Fibroblast of upper back skin (primary cell): ENCODE results near the gene GJD4.

Source experiments
- DNase-seq: peaks from one replicate; pipeline ENCODE4 v3.0.0-alpha.2; 2013

GJD4 gene, protein sequence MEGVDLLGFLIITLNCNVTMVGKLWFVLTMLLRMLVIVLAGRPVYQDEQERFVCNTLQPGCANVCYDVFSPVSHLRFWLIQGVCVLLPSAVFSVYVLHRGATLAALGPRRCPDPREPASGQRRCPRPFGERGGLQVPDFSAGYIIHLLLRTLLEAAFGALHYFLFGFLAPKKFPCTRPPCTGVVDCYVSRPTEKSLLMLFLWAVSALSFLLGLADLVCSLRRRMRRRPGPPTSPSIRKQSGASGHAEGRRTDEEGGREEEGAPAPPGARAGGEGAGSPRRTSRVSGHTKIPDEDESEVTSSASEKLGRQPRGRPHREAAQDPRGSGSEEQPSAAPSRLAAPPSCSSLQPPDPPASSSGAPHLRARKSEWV

DNA sequence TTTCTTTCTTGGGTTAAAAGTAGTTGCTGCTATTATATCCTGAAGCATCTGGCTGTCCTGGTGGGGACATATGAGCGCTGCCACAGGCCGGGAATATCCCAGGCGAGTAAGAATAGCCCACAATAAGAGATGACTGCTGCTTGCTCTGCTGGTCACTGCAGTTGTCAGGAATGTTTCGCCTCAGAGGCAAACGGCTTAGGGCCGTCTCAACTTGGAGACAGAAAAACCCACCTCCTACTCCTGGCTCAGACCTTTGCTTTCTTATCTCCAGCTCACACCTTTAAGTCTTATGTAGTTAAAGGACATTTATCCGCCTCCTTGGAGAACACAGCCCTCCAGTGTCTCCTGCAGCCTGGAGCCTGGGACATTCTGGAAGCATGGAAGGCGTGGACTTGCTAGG, at the start of gene GJD4:
Gene GJD4, plus strand, starts transcription at position 151 of the 400 bp plus-strand sequence. Its CDS starts 227 bp downstream, at position 378.
- DNase-seq: no peak

DNA sequence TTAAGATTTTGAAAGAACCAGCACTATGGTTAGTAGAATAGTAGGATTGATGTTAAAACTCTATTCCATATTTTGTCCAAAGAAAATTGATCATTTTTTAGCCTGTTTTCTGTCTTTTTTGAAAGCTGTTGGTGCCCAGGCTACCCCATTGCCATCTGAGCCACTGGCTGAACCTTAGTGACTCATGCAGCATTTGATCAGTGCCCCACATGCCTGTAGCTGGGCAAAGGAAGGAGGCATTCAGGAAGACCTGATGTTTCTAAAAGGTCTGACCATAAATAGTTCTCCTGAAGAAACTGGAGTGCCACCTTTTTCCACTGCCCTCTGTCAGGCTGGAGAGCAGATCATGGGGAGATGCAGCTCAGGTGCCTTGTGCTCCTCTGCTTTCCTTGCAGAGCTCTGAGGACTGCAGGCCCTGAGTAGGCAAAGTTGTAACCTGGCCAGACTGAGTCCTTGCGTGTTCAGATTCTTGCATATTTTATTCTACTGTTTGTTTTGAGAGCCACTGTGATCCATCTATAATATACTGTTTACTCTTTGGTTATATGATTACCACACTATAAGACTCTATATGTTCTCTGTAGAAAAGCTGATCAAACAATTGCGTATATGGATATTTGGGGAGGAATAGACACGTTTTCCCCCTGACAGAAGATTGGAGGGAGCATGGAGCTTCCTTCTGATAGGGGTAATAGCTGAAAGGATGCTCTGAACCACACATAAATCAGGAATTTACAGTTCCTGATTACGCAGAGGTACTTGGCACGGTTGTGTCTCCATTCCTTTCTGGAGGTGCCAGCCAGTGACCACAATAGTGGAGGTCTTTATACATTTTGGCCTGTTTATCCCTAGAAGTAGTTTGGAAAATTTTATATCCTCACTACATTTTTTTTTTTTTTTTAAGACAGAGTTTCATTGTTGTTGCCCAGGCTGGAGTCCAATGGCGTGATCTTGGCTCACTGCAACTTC, 48.9 kb upstream of the GJD4 start:
- no peak for DNase-seq

DNA sequence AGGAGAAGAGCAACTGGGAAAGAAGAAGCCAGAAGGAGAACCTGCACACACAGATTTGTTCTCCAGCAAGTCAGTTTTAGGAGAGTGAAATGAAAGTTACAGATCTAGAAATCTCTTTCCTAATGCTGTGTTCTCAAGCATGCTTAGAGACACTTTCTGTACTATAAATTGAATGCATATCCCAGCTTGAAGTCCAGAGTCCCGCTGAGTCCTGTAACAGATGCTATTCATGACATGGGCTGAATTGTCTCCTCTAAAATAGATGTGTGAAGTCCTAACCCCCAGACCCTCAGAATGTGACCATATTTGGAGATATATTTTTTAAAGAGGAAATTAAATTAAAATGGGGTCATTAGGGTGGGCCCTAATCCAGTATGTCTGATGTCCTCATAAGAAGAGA, 46.9 kb upstream of the GJD4 start:
- no peak for DNase-seq

DNA sequence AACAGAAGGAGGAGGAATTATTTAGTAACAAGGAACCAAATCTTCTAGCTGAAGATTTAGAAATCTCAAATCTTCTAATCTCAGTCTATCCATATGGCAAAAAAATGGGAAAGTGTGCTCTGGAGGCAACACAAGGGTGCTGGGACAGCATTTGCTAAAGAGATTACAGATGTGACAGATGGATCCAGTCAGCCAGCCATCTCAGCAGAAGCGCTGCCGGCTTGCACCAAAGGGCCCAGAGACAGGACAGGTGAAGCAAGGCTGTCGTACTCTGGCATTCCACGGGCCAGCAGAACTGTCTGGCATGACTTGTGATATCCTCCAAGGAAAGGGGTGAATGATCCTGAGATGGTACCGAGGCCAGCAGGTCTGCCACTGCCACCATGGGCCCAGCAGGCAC, 45.7 kb upstream of the GJD4 start:
- DNase-seq: no peak

DNA sequence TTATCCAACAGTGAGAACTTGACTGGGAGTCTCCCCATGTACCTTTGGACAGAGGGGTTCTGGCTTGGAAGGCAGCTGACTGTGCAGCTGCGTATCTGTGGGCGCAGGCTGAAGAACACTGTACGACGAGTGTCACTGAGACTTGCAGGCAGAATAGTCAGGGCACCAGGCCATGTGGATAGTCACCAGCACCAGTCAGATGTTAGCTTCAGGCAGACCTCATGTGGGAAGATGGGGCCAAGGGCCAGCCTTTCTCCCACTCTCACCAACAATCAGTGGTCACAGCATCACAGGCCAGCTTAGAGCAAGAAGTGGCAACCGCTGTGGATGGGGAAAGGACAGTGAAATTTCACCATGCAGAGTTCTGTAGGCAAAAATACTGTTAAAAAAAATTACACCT, 43.4 kb upstream of the GJD4 start:
- no peak for DNase-seq

DNA sequence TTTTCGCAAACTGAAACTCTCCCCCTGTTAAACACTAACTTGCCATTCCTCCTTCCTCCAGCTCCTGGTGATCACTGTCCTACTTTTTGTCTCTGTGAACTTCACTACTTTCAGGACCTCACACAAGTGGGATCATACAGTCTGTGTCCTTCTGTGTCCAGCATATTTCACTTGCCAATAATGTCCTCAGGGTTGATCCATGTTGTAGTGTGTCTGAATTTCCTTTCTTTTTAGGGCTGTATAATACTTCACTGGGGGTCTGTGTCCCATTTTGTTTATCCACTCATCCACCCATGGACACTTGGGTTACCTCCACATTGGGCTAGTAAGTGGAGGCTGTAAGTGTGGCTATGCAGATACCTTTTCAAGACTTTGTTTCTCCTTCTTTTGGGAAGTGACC, 42.7 kb upstream of the GJD4 start:
- DNase-seq: no peak

DNA sequence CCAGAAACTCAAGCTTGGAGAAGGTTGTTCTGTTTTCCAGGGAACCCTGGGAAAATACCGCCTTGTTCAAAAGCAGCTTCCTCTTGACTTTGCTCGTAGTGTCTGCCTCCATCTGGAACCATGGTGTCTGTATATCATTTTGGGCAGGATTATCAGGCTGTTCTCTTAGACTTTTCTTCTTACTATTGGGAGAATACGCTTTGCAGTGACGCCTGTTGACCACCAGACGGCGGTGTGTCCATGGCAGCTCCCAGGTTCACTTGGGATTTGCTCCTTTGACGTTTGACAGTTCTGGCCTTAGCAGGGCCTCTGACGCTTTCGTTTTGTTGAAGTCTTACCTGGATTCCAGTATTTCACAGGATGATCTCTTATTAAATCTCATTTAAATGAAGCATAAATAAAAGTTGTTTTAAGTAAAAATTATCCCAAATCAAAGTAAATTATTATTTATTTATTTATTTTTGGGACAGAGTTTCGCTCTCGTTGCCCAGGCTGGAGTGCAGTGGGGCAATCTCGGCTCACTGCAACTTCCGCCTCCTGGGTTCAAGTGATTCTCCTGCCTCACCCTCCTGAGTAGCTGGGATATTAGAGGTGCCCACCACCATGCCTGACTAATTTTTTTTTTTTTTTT, 41.8 kb upstream of the GJD4 start:
- peak; percentile 69 for DNase-seq

DNA sequence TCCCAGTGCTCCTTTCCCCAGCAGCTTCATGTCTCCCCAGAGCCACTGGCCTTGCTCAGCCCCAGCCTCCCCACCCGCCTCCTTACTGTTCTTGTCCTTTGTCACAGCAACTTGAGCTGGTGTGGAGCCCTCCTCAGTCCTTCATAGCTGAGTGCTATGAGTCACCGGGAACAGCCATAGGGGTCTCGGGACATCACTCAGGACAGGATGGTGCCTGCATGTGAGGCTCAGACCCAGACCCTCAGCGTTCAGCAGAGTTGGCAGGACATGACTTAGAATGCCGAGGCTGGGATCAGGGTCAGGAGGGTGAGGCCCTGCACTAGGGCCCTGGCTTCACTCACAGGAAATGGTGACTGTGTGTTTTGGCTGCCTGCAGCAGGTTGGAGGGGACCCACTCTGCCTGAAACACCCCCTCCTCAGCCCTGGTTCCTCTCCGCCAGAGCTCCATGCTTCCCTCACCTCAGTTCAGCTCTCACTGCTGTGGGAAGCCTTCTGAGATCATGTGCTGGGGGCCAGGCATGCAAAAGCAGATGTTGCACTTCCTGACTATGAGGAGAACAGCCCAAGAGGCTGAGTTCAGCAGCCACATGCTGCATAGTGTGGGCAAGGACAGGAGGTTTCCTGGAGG, 40.7 kb upstream of the GJD4 start:
- DNase-seq: peak; percentile 67

DNA sequence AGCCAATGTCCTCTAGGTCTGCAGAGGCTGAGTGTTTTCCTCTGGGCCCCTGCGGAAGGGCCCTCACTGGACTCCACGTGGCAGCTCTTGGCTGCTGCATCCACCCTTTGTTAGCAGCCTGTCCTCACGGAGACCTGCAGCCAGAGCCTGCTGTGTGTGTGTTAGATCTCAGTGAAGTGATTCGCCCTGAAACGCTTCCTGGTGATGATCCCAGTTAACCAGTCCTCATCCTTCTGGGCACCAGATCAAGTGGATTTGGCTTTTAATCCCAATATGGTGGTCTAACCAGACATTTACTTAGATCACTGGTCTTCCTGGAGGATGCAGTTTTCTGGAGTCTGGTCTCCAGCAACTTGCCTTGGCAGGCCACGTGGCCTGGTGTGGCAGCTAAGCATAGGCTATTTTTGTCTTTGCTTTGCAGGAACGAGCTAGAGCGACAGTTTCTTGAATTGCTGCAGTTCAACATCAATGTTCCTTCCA, 39.5 kb upstream of the GJD4 start:
- peak; percentile 80 for DNase-seq

DNA sequence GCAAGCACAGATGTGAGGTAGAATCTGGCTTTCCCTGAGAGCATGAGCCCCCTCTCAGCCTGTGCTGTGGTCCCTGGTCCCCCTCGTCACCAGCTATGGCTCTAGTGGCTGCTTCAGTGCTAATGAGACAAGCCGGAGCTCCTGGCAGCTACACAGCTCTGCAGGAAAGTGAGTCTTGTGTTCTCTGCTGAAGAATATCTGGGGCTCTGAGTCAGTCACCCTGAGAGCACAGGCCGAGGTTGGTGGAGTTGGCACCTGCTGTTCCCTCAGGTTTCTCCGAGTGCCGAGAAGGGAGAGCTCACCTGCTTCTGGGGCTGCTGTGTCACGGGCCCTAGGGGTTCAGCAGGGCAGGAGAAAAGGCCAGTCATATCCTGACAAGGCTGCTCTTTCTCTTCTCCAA, 37.2 kb upstream of the GJD4 start:
- no peak for DNase-seq

DNA sequence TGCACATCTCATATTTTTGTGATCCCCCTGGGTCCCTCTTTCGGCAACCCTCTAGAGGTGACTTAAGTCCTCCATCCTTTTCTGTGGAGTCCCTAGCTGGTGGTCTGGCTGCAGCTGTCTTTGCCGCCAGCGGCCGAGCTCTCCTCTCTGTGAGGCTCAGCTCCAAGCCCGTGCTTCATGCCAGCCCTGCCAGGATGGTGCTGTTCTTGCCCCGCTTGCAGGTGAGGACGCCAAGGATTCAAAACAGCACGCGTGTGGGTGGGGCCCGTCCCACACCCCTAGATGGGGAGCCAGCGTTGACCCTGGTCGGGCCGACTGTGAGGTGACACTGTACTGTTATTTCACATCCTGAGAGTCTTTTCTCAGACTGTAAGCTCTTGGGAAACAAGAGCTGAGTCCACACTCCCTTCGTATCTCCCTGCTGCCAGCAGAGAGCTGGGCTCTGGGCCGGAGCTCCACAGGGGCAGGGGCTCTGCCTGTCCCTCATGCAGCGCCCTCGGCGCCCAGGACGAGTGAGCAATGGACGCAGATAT, 36.6 kb upstream of the GJD4 start:
- DNase-seq: no peak

DNA sequence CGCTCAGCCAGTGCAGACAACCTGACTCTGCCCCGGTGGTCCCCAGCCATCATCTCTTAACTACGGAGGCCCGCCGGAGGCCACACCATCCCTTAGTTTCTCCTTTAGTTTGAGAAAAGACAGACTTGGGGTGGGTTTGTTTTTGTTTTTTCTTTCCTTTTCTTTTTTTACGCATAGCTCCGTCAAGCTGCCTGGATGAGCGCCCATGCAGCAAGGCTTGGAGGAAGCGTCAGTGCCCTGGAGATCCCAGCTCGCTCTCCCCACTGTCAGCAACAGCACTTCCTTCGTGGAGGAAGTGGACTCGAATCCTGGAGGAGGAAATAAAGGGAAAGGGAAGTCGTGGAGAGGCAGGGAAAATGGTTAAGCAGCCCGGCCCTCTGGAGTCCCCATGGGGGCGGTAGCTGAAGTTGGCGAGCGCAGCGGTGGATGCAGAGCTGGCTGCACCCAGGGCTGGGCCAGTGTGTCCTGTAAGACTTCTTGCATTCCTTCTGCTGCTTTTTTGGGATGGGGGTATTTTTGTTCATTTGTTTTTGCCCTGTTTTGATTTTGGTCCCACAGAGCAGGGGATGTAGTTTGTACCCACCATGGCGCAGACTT, 35.9 kb upstream of the GJD4 start:
- DNase-seq: no peak

DNA sequence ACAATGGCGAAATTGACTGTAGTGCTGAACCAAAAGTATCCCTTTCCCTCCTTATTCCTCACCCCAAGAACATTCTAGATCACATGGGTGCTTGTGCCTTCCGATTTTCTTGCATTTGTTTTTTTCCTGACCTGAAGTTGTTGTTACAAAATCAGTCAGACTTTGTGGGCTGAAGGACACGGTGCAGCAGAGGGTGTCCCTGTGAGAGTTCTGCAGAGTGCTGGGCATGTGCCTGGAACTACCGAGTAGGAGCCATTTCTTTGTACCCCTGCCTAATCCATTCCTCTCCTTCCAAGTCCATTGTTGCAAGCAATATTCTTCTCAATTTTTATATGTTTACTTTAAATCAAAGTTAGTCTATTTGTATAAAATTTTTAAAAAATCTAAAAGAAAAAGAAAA, 35.3 kb upstream of the GJD4 start:
- no peak for DNase-seq

DNA sequence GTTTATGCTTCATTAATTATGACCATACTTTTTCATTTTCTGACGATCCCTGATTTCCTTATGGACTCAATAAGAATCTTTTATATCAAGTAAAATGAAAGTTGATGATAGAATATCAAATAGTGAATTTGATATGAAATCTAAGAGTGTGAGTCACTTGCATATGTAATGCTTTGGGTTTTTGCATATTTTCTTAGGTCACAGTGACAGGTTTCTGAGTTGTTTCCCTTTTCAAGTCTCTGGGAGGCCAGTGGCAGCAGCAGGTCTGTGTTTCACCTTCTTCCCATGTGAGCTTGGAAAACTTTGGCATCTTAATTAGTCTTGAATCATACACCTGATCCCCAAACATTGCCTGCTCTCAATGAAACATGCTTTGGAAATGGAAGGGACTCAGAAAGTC, 34.7 kb upstream of the GJD4 start:
- no peak for DNase-seq

DNA sequence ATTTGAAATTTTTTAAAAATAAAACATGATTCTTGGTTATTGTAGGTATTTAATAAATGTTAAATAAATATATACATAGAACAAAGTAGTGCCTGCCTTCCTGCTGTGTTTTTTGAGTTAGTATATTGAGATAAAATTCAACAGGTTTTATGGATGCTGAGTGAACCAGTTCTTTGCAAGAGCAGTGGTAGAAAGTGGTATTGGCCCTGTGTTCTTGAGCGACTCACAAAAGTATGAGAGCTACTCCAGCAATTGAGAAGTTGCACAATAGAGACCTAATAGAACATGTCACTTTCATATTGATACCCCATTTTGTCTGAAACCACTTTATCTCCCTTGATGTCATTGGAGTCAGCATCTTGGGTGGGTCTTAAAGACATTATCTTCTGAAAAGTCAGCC, 32.6 kb upstream of the GJD4 start:
- no peak for DNase-seq

DNA sequence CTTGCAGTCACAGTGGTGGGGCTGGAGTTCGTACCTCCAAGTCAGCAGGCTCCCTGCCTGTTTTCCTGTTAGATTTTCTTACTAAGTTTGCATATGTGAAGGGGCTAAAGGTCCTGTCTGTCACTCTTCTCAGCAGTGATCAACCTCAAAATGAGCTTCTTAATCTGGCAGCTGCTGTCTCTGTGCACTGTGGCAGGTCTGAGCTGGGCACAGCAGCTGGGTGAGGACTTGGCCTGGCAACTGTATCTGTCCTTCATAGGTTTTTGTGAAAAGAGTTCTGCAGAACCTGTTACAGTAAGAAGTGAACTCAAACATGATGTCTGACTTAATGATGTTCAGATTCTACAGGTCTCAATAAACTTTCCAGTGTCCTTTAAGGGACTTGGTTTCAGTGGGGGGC, 31.3 kb upstream of the GJD4 start:
- DNase-seq: no peak

DNA sequence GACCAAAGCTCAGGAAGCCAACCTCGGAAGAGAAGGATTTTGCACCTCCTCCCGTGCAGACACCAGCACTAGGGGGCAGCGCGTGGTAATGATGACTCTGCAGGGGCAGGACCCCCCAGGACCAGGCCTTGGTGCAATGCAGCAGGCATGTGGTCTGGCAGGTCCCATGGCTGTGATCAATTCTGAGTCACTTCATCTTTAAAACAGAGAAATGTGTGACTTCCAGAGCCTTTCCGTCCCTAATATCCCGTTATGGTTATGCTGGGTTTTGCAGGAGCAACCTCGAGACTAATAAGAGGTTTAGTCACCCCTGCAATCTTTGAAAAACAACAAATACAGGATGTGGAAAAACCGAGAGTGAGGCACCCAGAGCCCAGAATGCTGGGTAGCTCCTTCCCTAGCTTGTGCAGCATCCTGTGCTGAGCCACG, 30.2 kb upstream of the GJD4 start:
- DNase-seq: peak; percentile 81

DNA sequence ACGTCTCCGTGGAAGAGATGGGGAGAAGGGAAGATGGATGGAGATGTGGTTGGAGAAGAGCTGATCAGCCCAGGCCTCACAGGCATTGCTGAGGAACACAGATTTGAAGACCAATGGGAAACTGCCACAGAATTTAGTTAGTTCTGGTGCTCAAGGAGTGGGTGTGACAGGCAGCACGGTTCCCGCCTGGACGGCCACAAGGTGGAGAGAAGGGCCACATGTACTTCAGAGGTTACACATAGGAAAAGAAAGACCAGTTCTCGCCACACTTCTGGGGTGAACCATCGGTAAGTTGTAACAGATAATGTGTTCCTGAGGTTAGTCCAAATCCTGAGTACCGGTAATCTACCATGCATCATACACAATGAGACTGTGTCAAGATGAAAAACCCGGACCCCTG, 29.5 kb upstream of the GJD4 start:
- DNase-seq: no peak

DNA sequence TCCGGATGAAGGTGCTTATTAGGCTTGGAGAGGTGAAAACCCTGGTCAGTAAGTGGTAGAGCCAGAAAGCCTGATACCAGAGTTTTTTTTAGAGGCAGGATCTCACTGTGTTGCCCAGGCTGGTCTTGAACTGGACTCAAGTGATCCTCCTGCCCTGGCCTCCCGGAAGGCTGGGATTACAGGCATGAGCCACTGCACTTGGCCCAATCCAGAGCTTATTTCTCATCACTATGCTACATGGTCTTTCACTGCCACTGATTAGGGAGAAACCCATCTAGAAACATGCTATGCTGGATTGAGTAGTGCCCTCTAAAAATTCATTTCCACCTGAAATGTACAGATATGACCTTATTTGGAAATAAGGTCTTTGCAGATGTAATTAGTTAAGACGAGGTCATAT, 28.4 kb upstream of the GJD4 start:
- no peak for DNase-seq

DNA sequence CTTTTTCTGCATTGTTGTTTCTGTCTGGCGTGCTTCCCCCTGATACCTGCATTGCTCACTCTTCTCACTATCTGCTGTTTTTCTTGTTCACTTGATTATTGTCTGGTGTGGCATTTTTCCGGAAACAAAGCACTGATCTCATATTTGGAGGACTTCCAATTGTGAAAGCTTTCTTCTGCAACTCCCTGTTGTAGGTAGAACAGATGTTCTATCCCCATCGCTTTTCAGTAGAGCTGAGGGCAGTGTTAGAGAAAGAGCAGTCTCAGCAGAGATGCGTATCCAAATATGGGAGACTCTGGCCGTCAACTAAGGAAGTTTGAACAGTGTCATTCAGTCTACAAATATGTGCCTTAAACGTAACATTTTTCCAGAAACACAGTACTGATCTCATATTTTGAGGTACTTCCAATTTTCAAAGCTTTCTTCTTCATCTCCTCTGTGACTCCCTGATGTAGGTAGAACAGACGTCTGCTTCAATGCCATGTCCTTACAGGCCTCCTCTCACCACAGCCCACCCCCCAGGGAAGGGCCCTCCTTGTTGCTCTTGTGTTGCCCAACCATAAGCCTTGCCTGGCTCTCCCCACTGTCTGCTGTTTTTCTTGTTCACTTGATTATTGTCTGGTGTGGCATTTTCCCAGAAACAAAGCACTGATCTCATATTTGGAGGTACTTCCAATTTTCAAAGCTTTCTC, 27.1 kb upstream of the GJD4 start:
- DNase-seq: peak; percentile 43

DNA sequence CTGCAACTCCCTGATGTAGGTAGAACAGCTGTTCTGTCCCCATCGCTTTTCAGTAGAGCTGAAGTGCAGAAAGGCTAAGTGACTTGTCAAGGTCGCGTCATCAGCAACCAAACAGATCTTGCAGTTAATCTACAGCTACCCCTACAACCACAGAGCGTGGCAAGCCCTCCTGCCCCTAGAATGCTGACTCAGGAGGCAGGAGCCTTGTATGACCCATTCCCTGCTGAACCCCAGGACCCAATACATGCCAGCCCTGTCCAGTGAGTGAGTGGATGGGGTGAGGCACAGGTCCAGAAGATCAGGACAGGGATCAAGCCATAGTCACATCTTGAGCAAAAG, 26.6 kb upstream of the GJD4 start:
- no peak for DNase-seq

DNA sequence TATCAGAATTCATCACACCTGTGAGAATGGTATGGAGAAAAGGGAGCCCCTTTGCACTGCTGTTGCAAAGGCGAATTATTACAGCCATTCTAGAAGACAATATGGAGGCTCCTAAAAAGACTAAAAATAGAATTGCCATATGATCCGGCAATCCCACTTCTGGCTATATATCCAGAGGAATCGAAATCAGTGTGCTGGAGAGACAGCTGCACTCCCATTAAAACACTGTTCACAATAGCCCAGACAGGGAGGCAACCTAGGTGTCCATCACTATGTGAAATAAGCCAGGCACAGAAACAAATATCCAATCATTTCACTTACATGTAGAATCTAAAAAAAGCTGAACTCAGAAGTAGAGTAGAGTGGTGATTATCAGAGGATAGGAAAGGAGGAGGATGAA, 26.0 kb upstream of the GJD4 start:
- DNase-seq: no peak
